ENCODE measurements around the gene BLOC1S6. TPM values are rescaled to one million over a fixed set of nuclear protein-coding genes. Genes with fewer than 3 reads are reported as not detected.
"Not testable (repeated sequence)": the region's sequence is repeated elsewhere in the genome, so short reads cannot be mapped to it uniquely, and the experiment has no call there.

The BLOC1S6 gene
- total RNA-seq, 1 donor from 2014 or later: 33.9 TPM

DNA sequence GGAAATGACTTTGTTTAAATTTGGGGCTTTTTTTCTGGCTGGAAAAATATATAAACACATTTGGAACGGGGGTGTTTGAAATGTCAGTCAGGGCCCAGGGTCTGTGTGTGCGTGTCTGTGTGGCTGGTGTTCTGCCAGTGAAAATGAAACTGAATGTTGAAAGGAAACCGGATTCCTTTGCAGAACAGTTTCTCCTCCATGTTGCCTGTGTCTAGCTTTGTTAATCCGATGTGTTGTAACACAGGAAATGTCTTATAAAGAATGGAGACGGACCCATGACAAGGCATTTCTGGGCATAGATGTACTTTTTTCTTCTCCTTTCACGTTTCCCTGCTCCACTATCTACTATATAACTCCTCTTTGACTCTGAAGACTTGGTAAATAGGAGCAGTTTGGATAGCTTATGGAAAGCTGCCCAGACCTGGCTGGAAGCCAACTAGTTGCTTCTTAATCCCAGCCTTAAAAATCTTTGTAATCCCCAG is 50.4 kb downstream of the BLOC1S6 start:
- intact Hi-C loops (cut with micrococcal nuclease): loop anchor here (1.0 to 2.0 kb wide), 4 partner anchors 50 to 439 kb away; partner anchors contain the start of gene BLOC1S6

GRCh38 chr15:45640616-45641015 is 53.4 kb downstream of the BLOC1S6 start:
- intact Hi-C loops (cut with micrococcal nuclease): no loop called here

DNA sequence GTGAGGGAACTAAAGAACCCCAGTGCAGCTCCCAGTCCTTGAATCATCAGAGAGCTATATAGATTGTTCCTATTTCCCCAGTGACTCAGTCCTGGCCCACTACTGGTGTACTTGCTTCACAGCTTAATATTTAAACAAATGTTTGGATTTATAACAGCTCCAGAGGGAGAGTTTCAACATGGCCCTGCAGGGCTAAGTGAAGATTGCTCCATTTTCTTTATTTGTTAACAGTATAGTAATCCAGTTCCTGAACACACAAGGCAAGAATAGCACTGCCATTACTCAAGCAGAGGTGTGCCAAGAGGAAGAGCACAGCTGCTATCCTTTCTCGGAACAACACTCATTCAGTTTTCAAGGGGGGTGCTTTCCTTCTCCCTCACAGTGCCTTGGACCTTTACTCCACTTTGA is 54.2 kb downstream of the BLOC1S6 start:
- intact Hi-C loops (cut with micrococcal nuclease): no loop called here

GRCh38 chr15:45641999-45642932 is 55.1 kb downstream of the BLOC1S6 start:
- intact Hi-C loops (cut with micrococcal nuclease): no loop called here

GRCh38 chr15:45644437-45644836 is 57.3 kb downstream of the BLOC1S6 start:
- intact Hi-C loops (cut with micrococcal nuclease): no loop called here

DNA sequence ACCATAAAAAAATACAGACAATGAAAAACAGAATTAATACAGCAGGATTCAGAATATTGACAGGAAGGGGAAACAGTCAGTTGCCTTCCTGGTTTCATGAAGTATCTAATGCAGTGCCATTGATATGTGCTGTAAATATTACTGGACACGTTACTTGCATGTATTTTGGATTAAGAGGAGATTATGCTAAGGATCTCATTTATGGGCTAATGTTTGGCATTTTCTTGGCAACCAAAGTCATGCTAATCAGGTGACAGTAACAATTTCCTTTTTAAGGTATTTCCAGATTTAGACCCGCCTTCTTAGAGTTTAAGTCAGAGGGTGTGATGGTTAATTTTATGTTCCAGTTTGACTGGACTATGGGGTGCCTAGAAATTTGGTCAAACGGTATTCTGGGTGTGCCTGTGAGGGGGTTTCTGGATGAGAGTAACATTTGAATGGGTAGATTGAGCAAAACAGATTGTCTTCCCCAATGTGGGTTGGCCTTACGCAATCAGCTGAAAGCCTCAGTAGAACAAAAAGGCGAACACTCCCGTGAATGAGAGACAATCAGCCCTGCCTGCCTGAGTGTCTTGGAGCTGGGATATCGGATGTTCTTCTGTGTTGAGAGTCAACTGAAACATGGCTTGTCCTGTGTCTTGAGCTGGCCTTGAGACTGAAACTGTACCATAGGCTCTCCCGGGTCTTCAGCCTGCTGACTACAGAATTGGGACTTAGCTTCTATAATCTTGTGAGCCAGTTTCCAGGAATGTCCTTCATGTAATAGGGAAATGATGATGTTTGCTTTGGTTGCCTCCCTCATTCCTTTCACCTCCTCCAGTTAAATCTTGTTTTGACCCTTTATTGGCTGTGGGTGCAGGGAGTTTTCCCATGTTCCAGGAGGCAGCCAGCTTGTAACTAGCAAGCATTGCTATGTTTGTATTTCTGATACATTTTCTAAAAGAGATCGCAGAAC is 58.1 kb downstream of the BLOC1S6 start:
- intact Hi-C loops (cut with micrococcal nuclease): no loop called here

DNA sequence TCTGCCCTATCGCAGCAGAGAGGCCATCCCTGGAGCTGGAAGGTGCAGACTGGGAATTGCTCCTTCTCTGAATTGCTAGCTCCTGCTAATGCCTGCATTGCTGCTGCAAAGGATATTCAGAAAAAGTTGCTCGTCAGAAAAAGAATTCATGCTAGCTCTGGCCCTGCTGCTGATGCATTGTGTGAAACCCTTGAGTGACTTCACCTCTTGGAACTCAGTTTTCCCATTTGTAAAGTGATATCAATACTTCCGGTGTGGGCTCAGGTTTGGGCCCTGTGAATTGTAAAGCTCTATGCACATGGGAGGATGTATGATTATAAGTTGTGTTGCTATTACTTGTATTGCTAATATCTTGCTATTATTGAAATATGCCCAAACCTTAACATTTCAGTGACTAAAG is 59.0 kb downstream of the BLOC1S6 start:
- intact Hi-C loops (cut with micrococcal nuclease): no loop called here

DNA sequence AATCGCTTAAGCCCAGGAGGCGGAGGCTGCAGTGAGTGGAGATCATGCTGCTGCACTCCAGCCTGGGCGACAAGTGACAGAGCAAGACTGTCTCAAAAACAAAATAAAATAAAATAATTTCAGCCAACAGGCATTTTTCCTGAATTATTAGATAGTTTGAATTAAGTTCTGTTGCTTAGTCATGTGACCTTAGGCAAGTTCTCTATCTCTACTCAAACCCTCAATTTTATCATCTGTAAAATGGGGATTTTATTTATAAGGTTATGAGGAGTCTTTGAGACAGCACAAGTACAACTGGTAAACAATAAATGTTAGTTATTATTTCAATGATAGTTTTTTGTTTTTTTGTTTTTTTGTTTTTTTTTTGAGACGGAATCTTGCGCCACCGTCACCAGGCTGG is 60.6 kb downstream of the BLOC1S6 start:
- intact Hi-C loops (cut with micrococcal nuclease): no loop called here

GRCh38 chr15:45648521-45649200 is 61.5 kb downstream of the BLOC1S6 start:
- intact Hi-C loops (cut with micrococcal nuclease): no loop called here

DNA sequence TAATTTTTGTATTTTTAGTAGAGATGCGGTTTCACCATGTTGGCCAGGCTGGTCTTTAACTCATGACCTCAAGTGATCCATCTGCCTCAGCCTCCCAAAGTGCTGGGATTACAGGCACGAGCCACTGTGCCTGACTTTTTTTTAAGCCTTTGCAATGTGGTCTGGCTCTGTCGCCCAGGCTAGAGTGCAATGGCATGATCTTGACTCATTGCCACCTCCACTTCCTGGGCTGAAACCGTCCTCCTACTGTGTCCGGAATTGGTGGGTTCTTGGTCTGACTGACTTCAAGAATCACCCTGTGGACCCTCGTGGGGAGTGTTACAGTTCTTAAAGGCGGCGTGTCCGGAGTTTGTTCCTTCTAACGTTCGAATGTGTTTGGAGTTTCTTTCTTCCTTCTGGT is 62.8 kb downstream of the BLOC1S6 start:
- intact Hi-C loops (cut with micrococcal nuclease): not testable (repeated sequence)

- intact Hi-C loops (cut with micrococcal nuclease): no loop called here
These were observed 63.8 kb downstream of the BLOC1S6 start for GRCh38 chr15:45650889-45651525.

DNA sequence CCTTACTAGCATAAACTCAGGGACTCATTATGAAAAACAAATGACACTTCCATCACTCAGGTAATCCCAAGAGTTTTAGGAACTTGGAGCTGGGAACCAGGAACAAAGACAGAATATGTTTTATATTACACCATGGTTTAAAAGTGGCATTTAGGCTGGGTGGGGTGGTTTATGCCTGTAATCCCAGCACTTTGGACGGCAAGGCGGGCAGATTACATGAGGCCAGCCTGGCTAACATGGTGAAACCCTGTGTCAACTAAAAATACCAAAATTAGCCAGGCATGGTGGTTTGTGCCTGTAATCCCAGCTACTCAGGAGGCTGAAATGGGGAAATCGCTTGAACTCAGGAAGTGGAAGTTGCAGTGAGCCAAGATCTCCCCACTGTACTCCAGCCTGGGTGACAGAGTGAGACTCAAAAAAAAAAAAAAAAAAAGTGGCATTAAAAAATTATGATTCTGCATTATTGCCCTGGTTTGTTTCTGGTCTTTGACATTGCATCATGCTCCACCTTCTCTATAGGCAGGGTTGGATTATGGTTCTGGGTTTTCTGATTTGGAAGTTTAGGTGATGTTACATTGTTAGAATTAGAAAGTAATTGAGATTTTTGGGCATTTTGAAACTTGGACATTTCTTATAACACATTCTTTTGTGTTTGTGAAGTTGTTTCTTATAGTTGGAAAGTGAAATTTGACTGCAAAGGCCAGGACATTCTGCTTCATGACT is 66.7 kb downstream of the BLOC1S6 start:
- intact Hi-C loops (cut with micrococcal nuclease): no loop called here

DNA sequence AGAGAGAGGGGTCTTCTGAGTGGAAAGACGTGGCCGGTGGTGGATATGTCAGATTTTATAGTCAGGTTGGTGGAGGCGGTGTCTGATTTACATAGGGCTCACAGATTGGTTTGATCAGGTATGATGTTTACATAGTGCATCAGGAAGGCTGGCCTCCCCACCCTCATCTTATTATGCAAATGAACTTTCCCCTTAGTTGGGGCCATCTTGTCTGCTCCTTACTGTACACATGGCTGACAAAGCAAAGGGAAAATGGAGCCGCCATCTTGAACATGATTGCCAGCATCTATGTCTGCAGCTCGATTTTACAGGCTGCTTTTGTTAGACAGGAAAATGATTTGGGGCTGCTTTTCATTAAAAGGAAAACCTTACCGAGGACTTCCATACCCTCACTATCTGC is 67.6 kb downstream of the BLOC1S6 start:
- intact Hi-C loops (cut with micrococcal nuclease): no loop called here

- intact Hi-C loops (cut with micrococcal nuclease): no loop called here
These were observed 70.1 kb downstream of the BLOC1S6 start for GRCh38 chr15:45657254-45657653.

DNA sequence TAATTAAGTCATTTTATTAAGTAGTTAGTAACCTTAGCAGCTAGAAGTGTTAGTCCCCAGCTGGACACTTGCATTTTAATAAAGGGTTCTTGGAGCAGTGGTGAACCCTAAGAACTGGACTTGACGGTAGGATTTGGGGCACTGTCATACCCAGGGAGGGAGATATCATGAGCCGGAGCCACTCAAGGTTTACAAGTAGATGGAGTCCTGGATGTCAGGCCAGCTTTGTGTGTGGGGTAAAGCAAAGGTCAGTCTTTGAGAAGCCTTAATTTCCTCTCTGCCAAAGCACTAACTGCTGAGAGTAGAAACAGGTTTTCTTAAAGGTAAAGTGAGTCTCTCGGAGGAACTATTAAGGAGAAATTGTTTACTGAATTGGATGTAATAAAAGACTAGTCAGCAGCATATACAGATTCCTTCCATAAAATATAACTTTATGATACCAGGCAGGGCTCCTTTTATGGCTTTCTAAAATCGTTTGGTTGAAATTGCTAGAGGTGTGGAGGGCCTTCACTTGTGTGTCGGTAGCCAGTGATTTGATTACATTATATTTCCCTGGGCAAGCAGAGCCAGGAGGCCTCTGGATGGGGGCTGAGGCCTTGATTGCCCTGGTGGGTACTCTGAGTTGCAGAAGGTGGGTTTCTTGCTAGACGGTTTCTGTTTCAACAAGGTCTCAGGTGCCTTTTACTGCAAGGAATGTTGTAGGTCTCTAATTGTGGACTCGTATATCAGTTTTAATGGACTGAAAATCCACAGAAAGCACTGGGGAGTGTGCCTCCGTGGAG is 70.8 kb downstream of the BLOC1S6 start:
- intact Hi-C loops (cut with micrococcal nuclease): no loop called here

Measured in T-helper 1 cell treated with Interleukin-12 subunit alpha and Interleukin-12 subunit beta and Interleukin-4 antibody, amounts not matched to agents 30 ng/mL and 1 ng/mL, for 36 hours (primary cell).